AG09319 (cell line): ENCODE data around the gene CYP19A1.

Experiments used
- DNase-seq: peaks from one replicate; pipeline ENCODE4 v3.0.0-alpha.2; 2010; ENCODE audit warnings: low read depth; ENCODE audit errors: extremely low read depth
- CTCF ChIP-seq: IDR thresholded peaks from 2 replicates; pipeline ENCODE4 v1.5.1; 2011; ENCODE audit warnings: low read depth, mild to moderate bottlenecking, inconsistent platforms, low read length, moderate library complexity

The CYP19A1 gene

GRCh38 chr15:51298620-51299019 is 39.8 kb downstream of the CYP19A1 start:
- TF ChIP-seq CTCF = no peak
- DNase-seq = no peak

- no peak for DNase-seq
- no peak for TF ChIP-seq CTCF
Observed at GRCh38 chr15:51290720-51291119, 47.7 kb downstream of the CYP19A1 start.

- TF ChIP-seq CTCF = no peak
- DNase-seq = no peak
Observed at GRCh38 chr15:51289290-51289689, 49.1 kb downstream of the CYP19A1 start.

GRCh38 chr15:51288143-51289065 is 50.0 kb downstream of the CYP19A1 start:
- TF ChIP-seq CTCF = no peak
- DNase-seq = no peak

- no peak; the same call in none of the 2 replicates for TF ChIP-seq CTCF
Observed at GRCh38 chr15:51286816-51287215, 51.6 kb downstream of the CYP19A1 start.

GRCh38 chr15:51285399-51285798 is 53.0 kb downstream of the CYP19A1 start:
- no peak for TF ChIP-seq CTCF
- no peak for DNase-seq

More at GRCh38 chr15:51286816-51287215, 51.6 kb downstream of the CYP19A1 start:
- DNase-seq = no peak

GRCh38 chr15:51284871-51285270 is 53.5 kb downstream of the CYP19A1 start:
- no peak for TF ChIP-seq CTCF

More at GRCh38 chr15:51284871-51285270, 53.5 kb downstream of the CYP19A1 start:
- DNase-seq = no peak
